ENCODE data around the gene TBC1D14.

Gene TBC1D14

GRCh38 chr4:7061815-7062214 lies 152.2 kb downstream of the TBC1D14 start:
- no peak overlapping the region for H3K4me3 ChIP-seq (ENCODE audit: low read depth, low read length)
- TF ChIP-seq, protein P1, sequence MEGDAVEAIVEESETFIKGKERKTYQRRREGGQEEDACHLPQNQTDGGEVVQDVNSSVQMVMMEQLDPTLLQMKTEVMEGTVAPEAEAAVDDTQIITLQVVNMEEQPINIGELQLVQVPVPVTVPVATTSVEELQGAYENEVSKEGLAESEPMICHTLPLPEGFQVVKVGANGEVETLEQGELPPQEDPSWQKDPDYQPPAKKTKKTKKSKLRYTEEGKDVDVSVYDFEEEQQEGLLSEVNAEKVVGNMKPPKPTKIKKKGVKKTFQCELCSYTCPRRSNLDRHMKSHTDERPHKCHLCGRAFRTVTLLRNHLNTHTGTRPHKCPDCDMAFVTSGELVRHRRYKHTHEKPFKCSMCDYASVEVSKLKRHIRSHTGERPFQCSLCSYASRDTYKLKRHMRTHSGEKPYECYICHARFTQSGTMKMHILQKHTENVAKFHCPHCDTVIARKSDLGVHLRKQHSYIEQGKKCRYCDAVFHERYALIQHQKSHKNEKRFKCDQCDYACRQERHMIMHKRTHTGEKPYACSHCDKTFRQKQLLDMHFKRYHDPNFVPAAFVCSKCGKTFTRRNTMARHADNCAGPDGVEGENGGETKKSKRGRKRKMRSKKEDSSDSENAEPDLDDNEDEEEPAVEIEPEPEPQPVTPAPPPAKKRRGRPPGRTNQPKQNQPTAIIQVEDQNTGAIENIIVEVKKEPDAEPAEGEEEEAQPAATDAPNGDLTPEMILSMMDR (IDR thresholded peaks at IDR 0.05; ENCODE audit: low read depth, low read length): no peak

GRCh38 chr4:7062816-7063215 lies 153.2 kb downstream of the TBC1D14 start:
- TF ChIP-seq, protein P1 (IDR thresholded peaks at IDR 0.05; ENCODE audit: low read depth, low read length): no peak
- no peak overlapping the region for H3K4me3 ChIP-seq (ENCODE audit: low read depth, low read length)

DNA sequence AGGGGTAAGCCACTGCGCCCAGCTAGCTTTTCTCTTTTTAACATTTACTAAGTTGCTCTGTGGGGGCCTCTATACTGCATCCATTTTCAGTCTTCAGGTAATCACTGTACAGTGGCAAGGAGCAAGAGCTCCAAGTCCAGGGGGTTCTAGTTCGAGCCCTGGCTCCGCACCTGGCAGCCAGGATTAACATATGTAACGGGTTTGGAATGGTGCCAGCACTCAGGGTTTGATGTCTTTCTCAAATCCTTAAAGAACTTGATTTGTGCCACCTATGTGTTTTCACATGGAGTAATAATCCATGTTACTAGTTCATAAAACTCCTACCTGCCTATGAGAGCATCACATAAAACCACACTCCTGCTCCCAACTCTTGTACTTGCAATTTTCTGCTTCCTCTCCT lies 153.7 kb downstream of the TBC1D14 start:
- no peak overlapping the region for H3K4me3 ChIP-seq (ENCODE audit: low read depth, low read length)
- TF ChIP-seq, protein P1 (IDR thresholded peaks at IDR 0.05; ENCODE audit: low read depth, low read length): no peak

GRCh38 chr4:7066006-7066405 lies 156.4 kb downstream of the TBC1D14 start:
- no peak overlapping the region for H3K4me3 ChIP-seq (ENCODE audit: low read depth, low read length)
- TF ChIP-seq, protein P1 (IDR thresholded peaks at IDR 0.05; ENCODE audit: low read depth, low read length): no peak

- TF ChIP-seq, protein P1 (IDR thresholded peaks at IDR 0.05; ENCODE audit: low read depth, low read length): no peak
- peak overlapping the region; percentile 89 for H3K4me3 ChIP-seq (ENCODE audit: low read depth, low read length)
Observed at GRCh38 chr4:7066493-7066892, 156.9 kb downstream of the TBC1D14 start.

GRCh38 chr4:7067126-7067451 lies 157.5 kb downstream of the TBC1D14 start:
- H3K4me3 ChIP-seq (ENCODE audit: low read depth, low read length): peak overlapping the region; percentile 89
- TF ChIP-seq, protein P1 (IDR thresholded peaks at IDR 0.05; ENCODE audit: low read depth, low read length): no peak

- H3K4me3 ChIP-seq (ENCODE audit: low read depth, low read length): peak within 1 kb of the TSS; percentile 89
- TF ChIP-seq, protein P1 (IDR thresholded peaks at IDR 0.05; ENCODE audit: low read depth, low read length): no peak
Observed at GRCh38 chr4:7067452-7068278, 158.0 kb downstream of the TBC1D14 start, which contains the start of gene GRPEL1. Gene GRPEL1 (minus strand): TSS chr4:7068064. CDS start chr4:7068032, 32 bp downstream.

Measured in WI38 (cell line).